Cardiac fibroblast (primary cell): ENCODE measurements around the gene ZNF268.

Source experiments
- DNase-seq, 2 donors: peaks; one replicate each; pipeline versions ENCODE4 v3.0.0 to v3.0.0-alpha.2; 2010; ENCODE audit warnings: low read depth in 2 of 2
- H3K4me3 ChIP-seq, 2 donors: replicated peaks in 1 of 2; 1 replicate in 1 of 2; 2 replicates in 1 of 2; pipeline ENCODE4 v1.5.1; 2011; ENCODE audit warnings: low read depth in 2 of 2, low read length in 2 of 2, mild to moderate bottlenecking in 2 of 2, moderate library complexity in 1 of 2
- TF ChIP-seq, protein P1 (sequence below): IDR thresholded peaks from one replicate; pipeline ENCODE4 v1.5.1; 2011; ENCODE audit warnings: low read depth, mild to moderate bottlenecking, low read length, inconsistent platforms

The ZNF268 gene

DNA sequence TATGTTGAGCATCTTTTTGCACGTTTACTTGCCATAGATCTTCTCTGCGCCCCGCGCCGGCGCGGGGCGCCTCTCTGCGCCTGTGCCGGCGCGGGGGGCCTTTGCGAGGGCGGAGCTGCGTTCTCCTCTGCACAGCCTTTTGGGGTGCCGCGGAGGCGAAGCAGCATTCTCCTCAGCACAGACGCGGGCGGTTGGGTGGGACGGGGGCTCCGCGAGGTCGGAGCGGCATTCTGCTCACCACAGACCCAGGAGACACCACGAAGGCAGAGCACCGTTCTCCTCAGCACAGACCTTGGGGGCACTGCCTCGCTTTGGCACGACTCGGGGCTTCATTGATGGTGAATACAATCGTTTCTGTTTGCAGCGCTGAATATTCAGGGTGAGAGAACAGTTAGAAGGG lies 82.9 kb downstream of the ZNF268 start:
- TF ChIP-seq, protein P1, sequence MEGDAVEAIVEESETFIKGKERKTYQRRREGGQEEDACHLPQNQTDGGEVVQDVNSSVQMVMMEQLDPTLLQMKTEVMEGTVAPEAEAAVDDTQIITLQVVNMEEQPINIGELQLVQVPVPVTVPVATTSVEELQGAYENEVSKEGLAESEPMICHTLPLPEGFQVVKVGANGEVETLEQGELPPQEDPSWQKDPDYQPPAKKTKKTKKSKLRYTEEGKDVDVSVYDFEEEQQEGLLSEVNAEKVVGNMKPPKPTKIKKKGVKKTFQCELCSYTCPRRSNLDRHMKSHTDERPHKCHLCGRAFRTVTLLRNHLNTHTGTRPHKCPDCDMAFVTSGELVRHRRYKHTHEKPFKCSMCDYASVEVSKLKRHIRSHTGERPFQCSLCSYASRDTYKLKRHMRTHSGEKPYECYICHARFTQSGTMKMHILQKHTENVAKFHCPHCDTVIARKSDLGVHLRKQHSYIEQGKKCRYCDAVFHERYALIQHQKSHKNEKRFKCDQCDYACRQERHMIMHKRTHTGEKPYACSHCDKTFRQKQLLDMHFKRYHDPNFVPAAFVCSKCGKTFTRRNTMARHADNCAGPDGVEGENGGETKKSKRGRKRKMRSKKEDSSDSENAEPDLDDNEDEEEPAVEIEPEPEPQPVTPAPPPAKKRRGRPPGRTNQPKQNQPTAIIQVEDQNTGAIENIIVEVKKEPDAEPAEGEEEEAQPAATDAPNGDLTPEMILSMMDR, result no peak
- DNase-seq, result no peak
- H3K4me3 ChIP-seq, result no peak overlapping the region
